A673 (cell line): ENCODE data around the gene CLNK.

Experiments used
- CTCF ChIP-seq: fragments of 300-800, 200-600 bp; sonication (generic); conservative IDR thresholded peaks from 2 replicates; pipeline ENCODE4 v1.5.1; 2017; ENCODE audit warnings: low read depth, mild to moderate bottlenecking, antibody characterized with exemption, low read length, moderate library complexity, mixed read lengths
- EZH2 ChIP-seq: fragments of 200-600 bp; sonication (generic); IDR thresholded peaks from 2 replicates; pipeline ENCODE4 v1.6.1; 2017; ENCODE audit warnings: borderline replicate concordance, low read depth, mild to moderate bottlenecking, mixed read lengths, antibody characterized with exemption, low read length; ENCODE audit not compliant: poor library complexity, severe bottlenecking

GRCh38 chr4:10470505-10470904, 214.1 kb downstream of the CLNK start:
- TF ChIP-seq CTCF, result no peak
- TF ChIP-seq EZH2, result no peak
